Measurements from ENCODE around the gene RERE.
"Not testable (repeated sequence)": the region's sequence is repeated elsewhere in the genome, so short reads cannot be mapped to it uniquely, and the experiment has no call there.

Gene RERE

GRCh38 chr1:8598783-8599182 is 218.7 kb downstream of the RERE start:
- no peak for DNase-seq

- DNase-seq = no peak
Measured at GRCh38 chr1:8598060-8598724, 219.2 kb downstream of the RERE start.

- no peak for DNase-seq
Measured at GRCh38 chr1:8597455-8597854, 220.0 kb downstream of the RERE start.

DNA sequence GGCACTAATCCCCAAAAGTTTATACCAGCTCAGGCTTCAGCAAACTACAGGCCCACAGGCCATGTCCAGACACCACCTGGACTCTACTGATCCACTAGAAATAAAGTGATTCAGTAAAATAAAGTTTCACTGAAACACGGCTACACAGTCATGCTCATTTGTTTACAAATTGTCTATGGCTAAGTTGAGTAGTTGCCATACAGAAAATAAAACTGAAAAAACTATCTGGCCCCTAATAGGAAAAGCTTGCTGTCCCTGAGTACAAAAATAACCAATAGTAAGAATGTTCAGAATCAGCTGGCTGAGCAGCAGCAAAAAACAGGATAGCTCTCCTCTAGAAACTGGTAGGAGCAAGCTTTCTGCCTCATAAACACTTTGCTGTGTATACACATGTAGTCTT is 221.5 kb downstream of the RERE start:
- DNase-seq = no peak

GRCh38 chr1:8595332-8595731 is 222.1 kb downstream of the RERE start:
- DNase-seq = no peak

- DNase-seq = not testable (repeated sequence)
Measured at GRCh38 chr1:8593292-8593691, 224.1 kb downstream of the RERE start.

DNA sequence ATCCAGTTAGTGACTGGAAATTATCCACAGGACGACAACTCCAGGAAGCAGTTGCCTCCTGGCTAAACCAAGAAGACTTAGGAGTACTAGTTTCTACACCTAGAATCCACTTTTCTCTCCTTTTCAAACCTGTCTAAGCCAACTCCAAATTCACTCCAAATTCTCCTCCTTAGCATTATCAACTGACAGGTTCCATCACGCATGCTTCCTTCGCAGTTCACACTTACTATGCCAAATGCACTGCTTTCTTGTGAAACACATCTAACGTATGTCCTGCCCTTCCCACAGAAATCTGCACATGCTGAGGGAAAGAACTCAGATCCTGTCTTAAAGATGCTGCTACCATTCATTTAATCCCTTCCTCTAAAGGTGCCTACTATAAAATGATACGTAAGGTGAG is 225.9 kb downstream of the RERE start:
- no peak for DNase-seq

- DNase-seq = no peak
Measured at GRCh38 chr1:8590721-8591351, 226.6 kb downstream of the RERE start.

DNA sequence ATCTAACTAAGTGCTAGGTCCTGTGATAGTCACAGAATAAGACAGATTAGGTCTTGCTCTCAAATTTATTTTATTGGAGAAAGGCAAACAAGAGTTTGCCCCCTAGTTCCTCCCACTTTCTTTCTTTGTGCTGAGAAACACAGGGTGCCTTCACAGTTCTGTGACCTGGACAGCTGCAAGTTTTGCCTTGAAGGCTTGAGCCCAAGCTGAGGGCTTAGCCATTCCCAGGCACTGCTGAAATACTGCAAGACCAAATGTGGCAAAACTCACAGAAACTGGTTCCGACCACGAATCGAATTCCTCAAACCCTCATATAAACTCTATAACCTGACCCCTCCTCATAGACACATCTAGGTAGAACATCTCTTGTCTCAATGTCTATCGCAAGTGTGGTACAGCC is 227.9 kb downstream of the RERE start:
- DNase-seq = no peak

DNA sequence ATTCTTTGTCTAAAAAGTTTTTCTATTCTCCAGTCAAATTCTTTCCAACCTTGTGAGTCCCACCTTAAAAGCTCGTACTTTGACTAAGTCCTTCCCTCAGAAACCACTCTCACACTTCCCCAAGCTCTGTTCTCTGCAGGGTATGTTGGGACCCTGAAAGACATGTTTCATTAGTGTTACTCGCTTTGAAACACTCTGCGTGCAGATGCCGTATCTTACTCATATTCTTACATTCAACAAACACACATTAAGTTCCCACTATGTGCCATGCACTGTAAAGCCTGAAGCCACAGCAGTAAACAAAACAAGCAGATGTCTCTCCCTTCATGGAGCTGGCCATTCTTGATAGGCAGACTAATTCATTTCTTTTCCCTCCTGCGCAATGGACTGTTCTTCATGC is 229.7 kb downstream of the RERE start:
- DNase-seq = no peak

- no peak for DNase-seq
Measured at GRCh38 chr1:8586438-8586837, 231.0 kb downstream of the RERE start.

DNA sequence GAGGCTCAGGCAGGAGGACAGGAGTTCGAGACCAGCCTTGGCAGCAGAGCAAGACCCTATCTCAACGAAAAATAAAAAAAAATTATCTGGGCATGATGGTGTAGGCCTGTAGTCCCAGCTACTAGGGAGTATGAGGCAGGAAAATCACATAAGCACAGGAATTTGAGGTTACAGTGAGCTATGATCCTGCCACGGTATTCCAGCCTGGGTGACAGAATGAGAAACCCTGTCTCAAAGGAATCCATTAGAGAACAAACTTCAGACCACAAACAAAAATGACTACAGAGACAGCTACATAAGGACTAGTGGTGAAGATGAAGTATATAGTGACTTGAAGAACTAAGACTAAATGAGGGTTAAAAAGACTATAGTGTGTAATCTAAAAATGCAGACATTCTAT is 233.1 kb downstream of the RERE start:
- DNase-seq = no peak

- DNase-seq = no peak
Measured at GRCh38 chr1:8583031-8583430, 234.4 kb downstream of the RERE start.

GRCh38 chr1:8580566-8580965 is 236.9 kb downstream of the RERE start:
- DNase-seq = no peak

DNA sequence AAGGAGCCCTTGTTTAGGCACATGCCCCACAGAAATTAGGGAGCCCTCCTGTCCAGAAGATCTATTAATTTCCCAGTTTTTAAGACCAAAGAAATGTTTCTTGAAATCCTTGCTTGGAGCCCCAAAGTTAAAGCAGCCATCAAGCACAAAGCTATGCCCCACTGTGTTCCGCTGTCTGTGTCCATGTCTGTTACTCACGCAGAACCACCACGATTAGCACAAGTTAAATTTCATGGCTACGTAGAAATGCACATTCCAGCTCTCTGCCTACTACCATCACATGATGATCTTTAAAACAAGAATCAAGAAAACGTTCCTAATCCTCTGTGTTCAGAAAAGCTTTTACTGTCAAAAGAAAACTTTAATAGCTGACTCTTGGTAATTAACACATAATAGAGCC is 238.5 kb downstream of the RERE start:
- DNase-seq = no peak

DNA sequence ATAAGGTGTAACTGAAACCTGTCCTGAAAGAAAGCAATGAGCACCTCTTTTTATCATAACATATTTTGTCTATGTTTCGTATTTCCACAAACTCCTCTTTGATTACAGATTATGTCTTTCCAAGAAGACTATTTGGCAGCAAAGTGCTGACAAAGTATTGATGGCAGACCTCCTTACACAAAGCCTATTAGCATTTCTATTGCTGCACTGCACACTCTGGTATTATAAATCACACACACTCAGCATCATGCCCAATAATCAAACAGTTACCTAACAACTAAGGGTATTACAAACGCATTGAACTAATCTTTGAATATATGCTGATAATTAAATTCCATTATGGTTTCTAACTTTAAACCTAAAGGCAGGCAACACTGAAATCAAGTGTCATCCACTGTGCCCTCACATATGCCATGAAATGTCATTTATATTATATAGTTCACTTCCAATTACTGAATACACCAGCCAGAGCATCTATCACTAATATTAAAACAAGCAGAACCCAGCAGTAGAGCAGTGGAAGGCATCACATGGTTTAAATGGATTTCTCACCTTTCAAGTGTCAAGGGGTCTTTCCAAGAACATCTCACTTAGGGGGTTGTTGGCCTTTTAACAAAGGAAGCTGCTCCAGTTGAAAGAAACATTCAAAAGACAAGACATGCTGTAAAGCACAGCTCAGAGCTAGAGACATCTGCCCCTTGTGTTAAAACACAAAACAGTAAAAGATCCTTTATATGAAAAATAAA is 239.1 kb downstream of the RERE start:
- DNase-seq = no peak

DNA sequence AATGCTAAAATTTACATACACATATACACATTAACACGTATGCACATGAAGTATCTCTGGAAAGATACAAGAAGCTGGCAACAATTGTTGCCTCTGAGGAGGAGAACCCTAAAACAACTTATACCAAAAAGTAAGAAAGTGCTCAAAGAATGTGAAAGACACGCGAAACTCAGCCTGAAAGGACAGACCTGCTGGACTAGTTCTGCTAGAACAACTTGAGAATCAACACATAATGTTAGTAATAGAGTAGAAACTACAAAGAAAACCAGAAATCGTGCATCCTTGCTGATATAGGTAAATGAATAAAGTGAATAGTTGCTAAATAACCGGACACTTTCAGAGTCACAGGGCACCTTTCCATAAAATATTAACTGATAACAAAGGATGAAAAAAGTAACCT is 242.5 kb downstream of the RERE start:
- DNase-seq = no peak

- DNase-seq = no peak
Measured at GRCh38 chr1:8572106-8572505, 245.3 kb downstream of the RERE start.

- DNase-seq = no peak
Measured at GRCh38 chr1:8571200-8571984, 246.0 kb downstream of the RERE start.

DNA sequence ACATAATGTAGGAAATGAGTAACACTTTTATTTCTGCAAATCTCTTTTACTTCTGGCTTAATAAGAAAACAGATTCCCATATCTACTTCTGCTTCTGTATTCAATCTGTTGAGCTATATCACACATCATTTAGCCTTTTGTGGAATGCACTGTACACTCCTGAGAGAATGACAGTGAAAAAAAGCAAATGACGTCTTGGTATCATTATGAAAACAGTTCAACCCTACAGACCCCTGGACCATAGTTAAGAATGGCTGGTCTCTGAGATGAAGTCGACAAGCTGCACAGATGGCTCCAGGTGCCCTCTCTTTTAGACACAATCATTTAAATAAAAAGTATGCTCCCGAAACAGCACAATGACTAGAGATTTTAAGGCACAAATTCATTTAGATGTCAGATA is 247.0 kb downstream of the RERE start:
- no peak for DNase-seq

DNA sequence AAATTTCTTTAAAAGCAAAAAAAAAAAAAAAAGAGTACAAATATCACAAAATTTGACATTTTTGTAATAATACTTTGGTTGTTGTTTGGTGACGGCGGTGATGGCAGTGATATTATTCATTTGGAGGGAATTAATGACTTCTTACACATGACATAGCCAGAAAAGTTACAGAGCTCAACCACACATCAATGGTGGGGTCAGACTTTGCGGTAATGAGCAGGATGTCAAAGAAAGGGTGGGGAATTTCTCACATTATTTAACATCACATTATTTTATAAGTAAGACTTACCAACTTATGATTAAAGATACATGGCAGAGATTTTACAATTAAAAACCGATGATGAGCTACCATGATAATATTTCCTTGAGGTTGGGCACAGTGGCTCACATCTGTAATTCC is 248.2 kb downstream of the RERE start:
- no peak for DNase-seq

- no peak for DNase-seq
Measured at GRCh38 chr1:8568837-8569236, 248.6 kb downstream of the RERE start.

- no peak for DNase-seq
Measured at GRCh38 chr1:8567146-8567545, 250.3 kb downstream of the RERE start.

Measured in effector CD8-positive, alpha-beta T cell (primary cell).